ENCODE data around the gene OR6A2.
"Not testable (repeated sequence)": the region's sequence is repeated elsewhere in the genome, so short reads cannot be mapped to it uniquely, and the experiment has no call there.

Gene OR6A2

GRCh38 chr11:6813656-6814055 is 14.2 kb upstream of the OR6A2 start:
- DNase-seq (ENCODE audit: low read depth): no peak
- Histone ChIP-seq H3K36me3 (ENCODE audit: control insufficient read depth, insufficient read depth, low read length, severe bottlenecking) (no peaks in the 10 kb centered on the region), H3K27me3 (replicated peaks; ENCODE audit: control insufficient read depth, insufficient read depth, low read length) (peaks cover 14% of the 10 kb centered on the region), H3K9ac (ENCODE audit: low read length) (no peak overlapping the region), H3K4me1 (ENCODE audit: control insufficient read depth, insufficient read depth, low read length) (no peaks in the 10 kb centered on the region), H3K4me3 (ENCODE audit: low read length) (no peak overlapping the region), H3K9me3 (ENCODE audit: control insufficient read depth, low read length) (no peaks in the 10 kb centered on the region)

GRCh38 chr11:6812390-6813005 is 13.0 kb upstream of the OR6A2 start:
- H3K9ac ChIP-seq (ENCODE audit: low read length): no peak overlapping the region
- H3K9me3 ChIP-seq (ENCODE audit: control insufficient read depth, low read length): no peaks in the 10 kb centered on the region
- no peak overlapping the region for H3K4me3 ChIP-seq (ENCODE audit: low read length)
- peak; percentile 70 for DNase-seq (ENCODE audit: low read depth)
- peaks cover 14% of the 10 kb centered on the region for H3K27me3 ChIP-seq (replicated peaks; ENCODE audit: control insufficient read depth, insufficient read depth, low read length)
- no peaks in the 10 kb centered on the region for H3K36me3 ChIP-seq (ENCODE audit: control insufficient read depth, insufficient read depth, low read length, severe bottlenecking)
- no peaks in the 10 kb centered on the region for H3K4me1 ChIP-seq (ENCODE audit: control insufficient read depth, insufficient read depth, low read length)

GRCh38 chr11:6801075-6801474 is 1.6 kb upstream of the OR6A2 start:
- H3K4me3 ChIP-seq (ENCODE audit: low read length); H3K36me3 ChIP-seq (ENCODE audit: control insufficient read depth, insufficient read depth, low read length, severe bottlenecking); H3K4me1 ChIP-seq (ENCODE audit: control insufficient read depth, insufficient read depth, low read length); H3K9ac ChIP-seq (ENCODE audit: low read length); H3K9me3 ChIP-seq (ENCODE audit: control insufficient read depth, low read length); DNase-seq (ENCODE audit: low read depth); H3K27me3 ChIP-seq (replicated peaks; ENCODE audit: control insufficient read depth, insufficient read depth, low read length): not testable (repeated sequence)

GRCh38 chr11:6794639-6795038 is 4.8 kb downstream of the OR6A2 start:
- H3K9ac ChIP-seq (ENCODE audit: low read length): no peak overlapping the region
- H3K9me3 ChIP-seq (ENCODE audit: control insufficient read depth, low read length): no peaks in the 10 kb centered on the region
- H3K4me1 ChIP-seq (ENCODE audit: control insufficient read depth, insufficient read depth, low read length): peaks cover 6% of the 10 kb centered on the region
- no peak for DNase-seq (ENCODE audit: low read depth)
- no peak overlapping the region for H3K4me3 ChIP-seq (ENCODE audit: low read length)
- H3K36me3 ChIP-seq (ENCODE audit: control insufficient read depth, insufficient read depth, low read length, severe bottlenecking): no peaks in the 10 kb centered on the region
- H3K27me3 ChIP-seq (replicated peaks; ENCODE audit: control insufficient read depth, insufficient read depth, low read length): no peaks in the 10 kb centered on the region

- no peak overlapping the region for H3K4me3 ChIP-seq (ENCODE audit: low read length)
- DNase-seq (ENCODE audit: low read depth): no peak
- no peaks in the 10 kb centered on the region for H3K27me3 ChIP-seq (replicated peaks; ENCODE audit: control insufficient read depth, insufficient read depth, low read length)
- H3K9me3 ChIP-seq (ENCODE audit: control insufficient read depth, low read length): no peaks in the 10 kb centered on the region
- peaks cover 6% of the 10 kb centered on the region for H3K4me1 ChIP-seq (ENCODE audit: control insufficient read depth, insufficient read depth, low read length)
- H3K9ac ChIP-seq (ENCODE audit: low read length): no peak overlapping the region
- no peaks in the 10 kb centered on the region for H3K36me3 ChIP-seq (ENCODE audit: control insufficient read depth, insufficient read depth, low read length, severe bottlenecking)
Observed at GRCh38 chr11:6790546-6790945, 8.9 kb downstream of the OR6A2 start.

- no peak within 1 kb of the TSS for H3K4me3 ChIP-seq (ENCODE audit: low read length)
- no peaks in the 10 kb centered on the region for H3K9me3 ChIP-seq (ENCODE audit: control insufficient read depth, low read length)
- H3K4me1 ChIP-seq (ENCODE audit: control insufficient read depth, insufficient read depth, low read length): no peaks in the 10 kb centered on the region
- H3K36me3 ChIP-seq (ENCODE audit: control insufficient read depth, insufficient read depth, low read length, severe bottlenecking): no peaks in the 10 kb centered on the region
- H3K27me3 ChIP-seq (replicated peaks; ENCODE audit: control insufficient read depth, insufficient read depth, low read length): no peaks in the 10 kb centered on the region
- H3K9ac ChIP-seq (ENCODE audit: low read length): no peak within 1 kb of the TSS
- no peak for DNase-seq (ENCODE audit: low read depth)
Observed at GRCh38 chr11:6782720-6783119, 16.8 kb downstream of the OR6A2 start, which contains the start of gene OR2AG1. OR2AG1 (plus strand) TSS chr11:6783020; CDS start chr11:6785038, 2,018 bp downstream.

- H3K4me1 ChIP-seq (ENCODE audit: control insufficient read depth, insufficient read depth, low read length): no peaks in the 10 kb centered on the region
- H3K27me3 ChIP-seq (replicated peaks; ENCODE audit: control insufficient read depth, insufficient read depth, low read length): no peaks in the 10 kb centered on the region
- no peaks in the 10 kb centered on the region for H3K36me3 ChIP-seq (ENCODE audit: control insufficient read depth, insufficient read depth, low read length, severe bottlenecking)
- no peak overlapping the region for H3K4me3 ChIP-seq (ENCODE audit: low read length)
- H3K9ac ChIP-seq (ENCODE audit: low read length): no peak overlapping the region
- no peaks in the 10 kb centered on the region for H3K9me3 ChIP-seq (ENCODE audit: control insufficient read depth, low read length)
- no peak for DNase-seq (ENCODE audit: low read depth)
Observed at GRCh38 chr11:6780829-6781228, 18.7 kb downstream of the OR6A2 start.

- no peak overlapping the region for H3K9ac ChIP-seq (ENCODE audit: low read length)
- no peaks in the 10 kb centered on the region for H3K27me3 ChIP-seq (replicated peaks; ENCODE audit: control insufficient read depth, insufficient read depth, low read length)
- H3K36me3 ChIP-seq (ENCODE audit: control insufficient read depth, insufficient read depth, low read length, severe bottlenecking): no peaks in the 10 kb centered on the region
- no peaks in the 10 kb centered on the region for H3K4me1 ChIP-seq (ENCODE audit: control insufficient read depth, insufficient read depth, low read length)
- no peak for DNase-seq (ENCODE audit: low read depth)
- H3K9me3 ChIP-seq (ENCODE audit: control insufficient read depth, low read length): no peaks in the 10 kb centered on the region
- H3K4me3 ChIP-seq (ENCODE audit: low read length): no peak overlapping the region
Observed at GRCh38 chr11:6778518-6778917, 21.0 kb downstream of the OR6A2 start.

GRCh38 chr11:6771926-6772893 is 27.3 kb downstream of the OR6A2 start, which contains the start of gene OR2AG2:
OR2AG2 (minus strand) TSS chr11:6771976; CDS start chr11:6768957, 3,019 bp downstream.
- Histone ChIP-seq H3K36me3 (ENCODE audit: control insufficient read depth, insufficient read depth, low read length, severe bottlenecking) (no peaks in the 10 kb centered on the region), H3K9me3 (ENCODE audit: control insufficient read depth, low read length) (no peaks in the 10 kb centered on the region), H3K27me3 (replicated peaks; ENCODE audit: control insufficient read depth, insufficient read depth, low read length) (no peaks in the 10 kb centered on the region), H3K4me3 (ENCODE audit: low read length) (no peak within 1 kb of the TSS), H3K4me1 (ENCODE audit: control insufficient read depth, insufficient read depth, low read length) (no peaks in the 10 kb centered on the region), H3K9ac (ENCODE audit: low read length) (no peak within 1 kb of the TSS)
- no peak for DNase-seq (ENCODE audit: low read depth)

GRCh38 chr11:6757373-6757967 is 42.0 kb downstream of the OR6A2 start:
- no peaks in the 10 kb centered on the region for H3K9me3 ChIP-seq (ENCODE audit: control insufficient read depth, low read length)
- H3K36me3 ChIP-seq (ENCODE audit: control insufficient read depth, insufficient read depth, low read length, severe bottlenecking): no peaks in the 10 kb centered on the region
- no peaks in the 10 kb centered on the region for H3K27me3 ChIP-seq (replicated peaks; ENCODE audit: control insufficient read depth, insufficient read depth, low read length)
- peak; percentile 76 for DNase-seq (ENCODE audit: low read depth)
- H3K9ac ChIP-seq (ENCODE audit: low read length): no peak overlapping the region
- H3K4me1 ChIP-seq (ENCODE audit: control insufficient read depth, insufficient read depth, low read length): no peaks in the 10 kb centered on the region
- no peak overlapping the region for H3K4me3 ChIP-seq (ENCODE audit: low read length)

GRCh38 chr11:6755953-6756347 is 43.5 kb downstream of the OR6A2 start:
- no peak overlapping the region for H3K9ac ChIP-seq (ENCODE audit: low read length)
- H3K36me3 ChIP-seq (ENCODE audit: control insufficient read depth, insufficient read depth, low read length, severe bottlenecking): no peaks in the 10 kb centered on the region
- no peaks in the 10 kb centered on the region for H3K9me3 ChIP-seq (ENCODE audit: control insufficient read depth, low read length)
- no peaks in the 10 kb centered on the region for H3K4me1 ChIP-seq (ENCODE audit: control insufficient read depth, insufficient read depth, low read length)
- no peak for DNase-seq (ENCODE audit: low read depth)
- H3K4me3 ChIP-seq (ENCODE audit: low read length): no peak overlapping the region
- peaks cover 3% of the 10 kb centered on the region for H3K27me3 ChIP-seq (replicated peaks; ENCODE audit: control insufficient read depth, insufficient read depth, low read length)

All from adipocyte (in vitro differentiated cells).